WTC11 (cell line): Measurements from ENCODE around the gene RAPGEF5.

Experiments used
- ATF2 ChIP-seq: sonication (generic); formaldehyde crosslinking; IDR thresholded peaks from 2 replicates; pipeline ENCODE4 v1.8.1; 2022; ENCODE audit warnings: low read depth, missing genetic modification reagents, borderline replicate concordance
- CBFB ChIP-seq: sonication (generic); formaldehyde crosslinking; IDR thresholded peaks from 2 replicates; pipeline ENCODE4 v1.8.1; 2022; ENCODE audit warnings: mild to moderate bottlenecking, low read depth, missing genetic modification reagents
- CREB1 ChIP-seq: sonication (generic); formaldehyde crosslinking; IDR thresholded peaks from 2 replicates; pipeline ENCODE4 v1.8.0; 2023; ENCODE audit warnings: mild to moderate bottlenecking, missing genetic modification reagents
- CTCF ChIP-seq: fragments of 200-600 bp; IDR thresholded peaks from 2 replicates; pipeline ENCODE4 v1.8.0; 2022; ENCODE audit warnings: antibody characterized with exemption
- E2F5 ChIP-seq: sonication (generic); formaldehyde crosslinking; IDR thresholded peaks from 2 replicates; pipeline ENCODE4 v1.8.1; 2022; ENCODE audit warnings: mild to moderate bottlenecking, moderate library complexity, missing genetic modification reagents
- FOXJ3 ChIP-seq: sonication (generic); formaldehyde crosslinking; IDR thresholded peaks from 2 replicates; pipeline ENCODE4 v1.9.0; 2021; ENCODE audit warnings: missing genetic modification reagents, mild to moderate bottlenecking, borderline replicate concordance
- FOXK1 ChIP-seq: sonication (generic); formaldehyde crosslinking; IDR thresholded peaks from 2 replicates; pipeline ENCODE4 v1.8.0; 2022; ENCODE audit warnings: mild to moderate bottlenecking, moderate library complexity, missing genetic modification reagents
- MAX ChIP-seq: sonication (generic); formaldehyde crosslinking; IDR thresholded peaks from 2 replicates; pipeline ENCODE4 v1.8.0; 2022; ENCODE audit warnings: mild to moderate bottlenecking, missing genetic modification reagents
- NR2C2 ChIP-seq: sonication (generic); formaldehyde crosslinking; IDR thresholded peaks from 2 replicates; pipeline ENCODE4 v1.8.0; 2022; ENCODE audit warnings: mild to moderate bottlenecking, missing genetic modification reagents
- SMAD3 ChIP-seq: sonication (generic); formaldehyde crosslinking; IDR thresholded peaks from 2 replicates; pipeline ENCODE4 v1.8.0; 2022; ENCODE audit warnings: missing genetic modification reagents, mild to moderate bottlenecking, borderline replicate concordance
- USF2 ChIP-seq: sonication (generic); formaldehyde crosslinking; IDR thresholded peaks from 2 replicates; pipeline ENCODE4 v1.8.1; 2023; ENCODE audit warnings: mild to moderate bottlenecking, missing genetic modification reagents, moderate library complexity
- ZNF121 ChIP-seq: sonication (generic); formaldehyde crosslinking; IDR thresholded peaks from 2 replicates; pipeline ENCODE4 v1.8.0; 2023; ENCODE audit warnings: missing genetic modification reagents
- ZNF138 ChIP-seq: sonication (generic); formaldehyde crosslinking; conservative IDR thresholded peaks from 2 replicates; pipeline ENCODE4 v1.8.1; 2022; ENCODE audit warnings: mild to moderate bottlenecking, moderate library complexity, missing genetic modification reagents
- TF ChIP-seq, protein P1 (sequence below): sonication (generic); formaldehyde crosslinking; IDR thresholded peaks from 2 replicates; pipeline ENCODE4 v1.8.1; 2023; ENCODE audit warnings: mild to moderate bottlenecking, moderate library complexity, missing genetic modification reagents

DNA sequence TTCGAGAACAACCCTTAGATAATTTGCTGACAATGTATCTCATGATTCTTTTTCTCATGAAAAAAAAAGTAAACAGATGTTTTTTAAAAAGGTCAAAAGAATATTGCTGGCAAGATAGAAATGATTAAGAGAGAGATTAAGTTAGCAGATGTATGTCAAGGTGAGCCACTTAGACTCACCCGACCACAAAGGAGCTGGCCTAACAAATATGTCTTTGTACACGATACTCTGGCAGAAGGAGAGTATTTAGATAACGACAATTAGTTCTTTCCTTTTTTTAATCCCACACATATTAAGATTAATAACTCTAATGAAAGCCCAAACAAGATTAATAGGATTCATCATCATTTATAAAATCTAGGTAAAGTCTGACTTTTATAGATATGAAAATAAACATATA is 156.7 kb downstream of the RAPGEF5 start:
- TF ChIP-seq CTCF (no peak), USF2 (no peak), NR2C2 (CRISPR knock-in tag) (no peak), ZNF138 (CRISPR knock-in tag) (no peak), CREB1 (CRISPR knock-in tag) (no peak), ZNF121 (CRISPR knock-in tag) (no peak), FOXJ3 (CRISPR knock-in tag) (no peak), CBFB (CRISPR knock-in tag) (no peak), E2F5 (CRISPR knock-in tag) (no peak), ATF2 (CRISPR knock-in tag) (no peak), SMAD3 (CRISPR knock-in tag) (no peak), MAX (CRISPR knock-in tag) (no peak), FOXK1 (CRISPR knock-in tag) (no peak)
- TF ChIP-seq, protein P1, sequence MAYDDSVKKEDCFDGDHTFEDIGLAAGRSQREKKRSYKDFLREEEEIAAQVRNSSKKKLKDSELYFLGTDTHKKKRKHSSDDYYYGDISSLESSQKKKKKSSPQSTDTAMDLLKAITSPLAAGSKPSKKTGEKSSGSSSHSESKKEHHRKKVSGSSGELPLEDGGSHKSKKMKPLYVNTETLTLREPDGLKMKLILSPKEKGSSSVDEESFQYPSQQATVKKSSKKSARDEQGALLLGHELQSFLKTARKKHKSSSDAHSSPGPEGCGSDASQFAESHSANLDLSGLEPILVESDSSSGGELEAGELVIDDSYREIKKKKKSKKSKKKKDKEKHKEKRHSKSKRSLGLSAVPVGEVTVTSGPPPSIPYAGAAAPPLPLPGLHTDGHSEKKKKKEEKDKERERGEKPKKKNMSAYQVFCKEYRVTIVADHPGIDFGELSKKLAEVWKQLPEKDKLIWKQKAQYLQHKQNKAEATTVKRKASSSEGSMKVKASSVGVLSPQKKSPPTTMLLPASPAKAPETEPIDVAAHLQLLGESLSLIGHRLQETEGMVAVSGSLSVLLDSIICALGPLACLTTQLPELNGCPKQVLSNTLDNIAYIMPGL (CRISPR knock-in tag) = no peak
